LHCN-M2 (cell line): ENCODE data around the gene SH3PXD2A. TPM values are rescaled to one million over a fixed set of nuclear protein-coding genes. Genes with fewer than 3 reads are reported as not detected.

Source experiments
- DNase-seq: peaks from one replicate; pipeline ENCODE4 v3.0.0-alpha.2; 2012; ENCODE audit warnings: low read depth
- polyA plus RNA-seq: library from polyadenylated mRNA; unstranded; fragments of >200 nt; gene quantifications from one replicate; pipeline ENCODE4 v1.2.1, GENCODE V29; 2012; ENCODE audit warnings: missing spikeins
- total RNA-seq: library from RNA; depleted of rRNA; stranded (reverse); fragments of >200 nt; gene quantifications from 2 replicates; pipeline ENCODE4 v1.2.3, GENCODE V29; 2014; rRNA removed

SH3PXD2A gene, protein sequence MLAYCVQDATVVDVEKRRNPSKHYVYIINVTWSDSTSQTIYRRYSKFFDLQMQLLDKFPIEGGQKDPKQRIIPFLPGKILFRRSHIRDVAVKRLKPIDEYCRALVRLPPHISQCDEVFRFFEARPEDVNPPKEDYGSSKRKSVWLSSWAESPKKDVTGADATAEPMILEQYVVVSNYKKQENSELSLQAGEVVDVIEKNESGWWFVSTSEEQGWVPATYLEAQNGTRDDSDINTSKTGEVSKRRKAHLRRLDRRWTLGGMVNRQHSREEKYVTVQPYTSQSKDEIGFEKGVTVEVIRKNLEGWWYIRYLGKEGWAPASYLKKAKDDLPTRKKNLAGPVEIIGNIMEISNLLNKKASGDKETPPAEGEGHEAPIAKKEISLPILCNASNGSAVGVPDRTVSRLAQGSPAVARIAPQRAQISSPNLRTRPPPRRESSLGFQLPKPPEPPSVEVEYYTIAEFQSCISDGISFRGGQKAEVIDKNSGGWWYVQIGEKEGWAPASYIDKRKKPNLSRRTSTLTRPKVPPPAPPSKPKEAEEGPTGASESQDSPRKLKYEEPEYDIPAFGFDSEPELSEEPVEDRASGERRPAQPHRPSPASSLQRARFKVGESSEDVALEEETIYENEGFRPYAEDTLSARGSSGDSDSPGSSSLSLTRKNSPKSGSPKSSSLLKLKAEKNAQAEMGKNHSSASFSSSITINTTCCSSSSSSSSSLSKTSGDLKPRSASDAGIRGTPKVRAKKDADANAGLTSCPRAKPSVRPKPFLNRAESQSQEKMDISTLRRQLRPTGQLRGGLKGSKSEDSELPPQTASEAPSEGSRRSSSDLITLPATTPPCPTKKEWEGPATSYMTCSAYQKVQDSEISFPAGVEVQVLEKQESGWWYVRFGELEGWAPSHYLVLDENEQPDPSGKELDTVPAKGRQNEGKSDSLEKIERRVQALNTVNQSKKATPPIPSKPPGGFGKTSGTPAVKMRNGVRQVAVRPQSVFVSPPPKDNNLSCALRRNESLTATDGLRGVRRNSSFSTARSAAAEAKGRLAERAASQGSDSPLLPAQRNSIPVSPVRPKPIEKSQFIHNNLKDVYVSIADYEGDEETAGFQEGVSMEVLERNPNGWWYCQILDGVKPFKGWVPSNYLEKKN
- 12.8 and 18.4 TPM in 2 replicates for total RNA-seq
- polyA plus RNA-seq = 21.1 TPM

DNA sequence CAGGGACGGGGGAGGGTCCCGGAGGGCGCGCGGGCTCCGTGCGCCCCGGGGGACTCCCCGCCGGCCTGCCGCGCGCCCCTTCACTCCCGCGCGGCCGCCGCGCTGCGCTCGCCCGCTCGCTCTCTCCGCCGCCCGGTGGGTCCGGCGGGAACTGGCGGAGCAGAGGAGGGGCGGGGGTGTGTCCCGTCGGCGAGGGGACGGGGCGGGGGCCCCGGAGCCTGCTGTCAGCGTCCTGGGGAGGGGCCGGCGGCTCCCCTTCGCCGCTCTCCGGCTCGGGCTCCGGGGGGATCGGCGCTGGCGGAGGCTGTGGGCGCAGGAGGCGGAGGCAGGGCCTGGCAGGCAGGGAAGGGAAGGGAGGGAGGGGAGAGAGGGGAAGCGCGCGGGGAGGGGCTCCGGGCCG, at the start of gene SH3PXD2A:
Gene SH3PXD2A, minus strand, starts transcription at position 153 of the 400 bp plus-strand sequence. CDS start 310 bp downstream, outside the sequence.
- no peak for DNase-seq

DNA sequence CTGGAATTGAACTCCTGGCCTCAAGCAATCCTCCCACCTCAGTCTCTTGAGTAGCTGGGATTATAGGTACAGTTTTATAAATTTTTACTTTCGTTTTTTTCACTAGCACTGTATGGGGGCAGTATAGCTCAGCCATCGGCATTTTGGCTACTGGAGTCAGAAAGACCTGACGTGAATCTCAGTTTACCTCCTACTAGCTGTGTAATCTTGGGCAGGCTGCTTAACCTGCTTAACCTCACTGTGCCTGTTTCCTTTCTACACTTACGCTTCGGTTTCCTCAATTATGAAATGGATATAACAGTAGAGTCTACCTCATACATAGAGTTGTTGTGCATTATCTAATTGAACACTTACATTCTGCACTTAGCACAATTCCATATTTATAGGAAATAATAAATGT, 45.9 kb upstream of the SH3PXD2A start:
- DNase-seq = no peak

DNA sequence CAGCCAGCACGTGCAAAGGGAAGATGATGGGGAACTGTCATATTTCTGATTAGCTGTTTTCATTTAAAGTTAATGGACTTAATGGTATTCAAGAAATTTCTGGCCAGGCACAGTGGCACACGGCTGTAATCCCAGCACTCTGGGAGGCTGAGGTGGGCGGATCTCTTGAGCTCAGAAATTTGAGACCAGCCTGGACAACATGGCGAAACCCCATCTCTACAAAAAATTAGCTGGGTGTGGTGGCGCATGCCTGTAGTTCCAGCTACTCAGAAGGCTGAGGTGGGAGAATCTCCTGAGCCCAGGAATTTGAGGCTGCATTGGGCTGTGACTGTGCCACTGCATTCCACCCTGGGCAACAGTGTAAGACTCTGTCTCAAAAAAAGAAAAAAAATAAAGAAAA, 43.9 kb upstream of the SH3PXD2A start:
- DNase-seq = no peak

DNA sequence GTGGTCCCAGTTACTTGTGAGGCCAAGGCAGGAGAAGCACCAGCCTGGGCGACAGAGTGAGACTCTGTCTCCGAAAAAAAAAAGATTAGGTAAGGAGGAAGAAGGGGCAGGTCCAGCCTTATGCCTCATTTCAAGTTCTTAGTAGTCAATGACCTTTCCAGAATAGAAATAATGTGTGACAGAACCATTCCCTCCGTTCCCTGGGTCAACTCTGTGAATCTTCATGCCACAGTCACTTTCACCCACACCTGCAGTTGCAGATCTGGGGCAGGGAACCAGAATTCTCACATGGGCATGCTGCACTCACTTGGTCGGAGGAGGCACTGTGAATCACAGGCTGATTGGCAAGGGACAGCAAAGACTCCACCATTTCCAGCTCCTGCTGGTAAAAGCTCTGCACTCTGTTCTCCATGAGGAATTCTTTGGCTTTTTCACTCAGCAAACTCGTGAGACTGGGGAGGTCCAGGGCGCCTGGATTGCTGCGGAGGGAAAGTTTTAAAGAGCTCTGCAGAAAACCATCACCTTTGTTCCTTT, 41.9 kb upstream of the SH3PXD2A start:
- no peak for DNase-seq

DNA sequence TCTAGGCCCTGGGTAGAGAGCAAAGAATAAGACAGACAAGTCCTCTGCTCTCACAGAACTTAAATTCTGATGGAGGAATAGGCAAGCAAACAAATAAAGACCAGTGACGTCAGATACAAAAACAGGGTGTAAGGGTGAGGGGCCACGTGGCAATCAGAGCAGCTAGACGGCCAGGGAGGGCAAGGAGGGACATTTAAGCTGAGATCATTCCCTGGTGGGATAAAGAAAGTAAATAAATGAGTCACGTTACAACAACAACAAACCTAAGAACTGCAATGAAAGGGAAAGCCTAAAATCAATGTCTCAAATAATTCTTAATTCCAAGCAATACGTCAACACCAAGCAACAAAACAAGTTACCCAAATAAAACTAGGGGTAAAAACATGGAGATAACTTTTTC, 40.8 kb upstream of the SH3PXD2A start:
- peak; percentile 71 for DNase-seq

DNA sequence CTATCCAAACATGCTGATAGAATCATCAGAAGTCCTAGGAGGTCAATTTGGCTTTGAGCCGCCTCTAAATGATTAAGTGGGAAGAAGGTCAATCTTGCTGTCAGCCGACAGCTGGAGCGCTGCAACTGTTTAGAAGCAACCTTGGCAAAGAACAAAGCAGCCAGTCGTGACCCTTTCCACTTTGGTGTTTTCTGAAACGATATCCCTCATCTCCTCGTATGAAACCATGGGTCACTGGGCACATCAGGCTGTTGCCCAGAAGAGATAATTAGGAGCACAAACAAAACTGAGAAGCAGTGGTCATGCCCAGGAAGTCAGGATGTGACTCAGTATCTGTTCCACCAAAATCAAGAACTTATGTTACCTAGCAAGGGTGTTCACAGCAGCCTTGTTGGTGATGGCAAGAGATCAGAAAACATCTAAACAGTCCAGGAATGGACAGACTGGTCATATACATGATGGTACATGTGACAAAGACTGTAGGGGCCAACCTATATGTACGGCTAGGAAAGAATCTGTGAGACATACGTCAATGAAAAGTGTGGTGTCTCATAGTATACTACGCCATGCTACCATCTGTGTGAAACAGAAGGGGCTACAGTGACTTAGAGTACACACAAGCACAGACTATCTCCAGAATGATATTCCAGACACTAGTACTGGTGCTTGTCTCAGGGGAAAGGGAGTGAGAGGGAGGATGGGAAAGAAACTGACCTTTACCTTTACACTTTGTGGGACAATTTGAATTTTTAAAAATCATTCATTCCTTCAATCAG, 40.2 kb upstream of the SH3PXD2A start:
- peak; percentile 97 for DNase-seq

DNA sequence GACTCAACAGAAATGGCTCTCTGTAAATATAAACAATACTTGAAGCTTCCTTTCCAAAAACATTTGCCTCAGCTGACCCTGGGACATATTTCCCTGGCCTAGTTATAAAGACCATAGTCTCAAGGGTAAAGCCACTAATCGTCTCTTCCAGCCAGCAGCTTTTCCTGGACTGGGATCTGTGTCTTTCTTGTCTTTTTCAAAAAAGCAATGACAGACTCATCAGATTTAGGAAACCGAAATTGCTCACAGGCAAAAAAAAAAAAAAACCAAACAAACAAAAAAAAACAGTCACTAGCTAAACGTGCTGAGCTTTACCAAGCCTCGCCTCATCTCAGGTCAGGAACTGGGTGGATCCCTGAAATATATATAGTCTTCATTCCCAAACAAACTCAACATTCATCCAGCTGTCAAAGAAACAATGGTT, 39.1 kb upstream of the SH3PXD2A start:
- DNase-seq = peak; percentile 75

DNA sequence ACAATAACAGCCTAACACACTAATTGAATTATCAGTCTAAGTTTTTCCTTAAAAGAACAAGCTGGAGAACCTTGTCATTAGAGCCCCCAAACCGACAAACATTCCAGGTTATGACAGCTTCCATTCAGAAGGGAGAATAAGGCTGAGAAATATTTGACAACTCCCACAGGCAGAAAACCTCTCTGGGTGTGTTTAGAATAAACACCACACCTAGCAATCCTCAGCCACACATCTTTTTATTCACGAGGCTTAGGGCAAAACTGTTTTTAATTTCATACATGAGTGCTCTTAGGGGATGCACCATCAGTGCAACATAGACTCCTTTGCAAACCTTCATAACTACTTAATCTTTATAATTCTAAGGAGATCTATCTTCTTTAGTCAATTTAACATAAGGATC, 38.4 kb upstream of the SH3PXD2A start:
- no peak for DNase-seq

DNA sequence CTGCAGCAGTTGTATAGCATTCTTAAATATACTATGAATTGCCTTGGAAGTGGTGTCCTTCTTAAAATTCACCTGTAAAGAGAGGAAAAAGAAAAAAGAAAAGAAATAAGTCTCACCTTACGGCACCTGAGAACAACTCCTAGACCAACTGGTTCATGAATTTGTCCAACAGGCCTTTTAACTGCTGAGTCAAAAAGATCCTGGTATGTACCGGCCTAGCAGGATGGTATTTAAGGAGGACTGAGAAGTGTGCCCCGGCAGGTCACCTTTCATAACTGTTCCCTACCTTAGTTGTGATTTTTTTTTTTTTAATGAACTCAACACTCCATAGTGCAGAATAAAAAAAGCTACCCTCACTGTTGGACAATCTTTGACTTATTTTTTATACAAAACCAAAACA, 36.8 kb upstream of the SH3PXD2A start:
- no peak for DNase-seq

DNA sequence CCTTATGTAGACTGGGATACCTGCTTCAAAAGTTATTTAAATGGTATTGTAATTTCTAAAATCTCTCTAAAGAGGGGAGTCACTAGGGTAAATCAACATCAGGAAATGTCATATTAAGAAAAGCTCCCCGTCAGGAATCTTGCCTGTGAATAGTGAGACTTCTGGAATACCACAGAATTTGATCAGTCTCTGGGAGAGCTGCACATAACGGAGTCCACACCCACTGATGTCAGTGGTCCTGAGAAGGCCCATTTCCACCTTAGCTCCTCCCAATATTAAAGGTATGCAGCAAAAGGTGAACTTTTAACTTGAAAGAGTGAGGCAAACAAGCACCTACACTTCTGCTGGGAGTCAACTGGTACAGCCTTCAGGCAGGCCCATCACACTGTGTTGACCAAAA, 35.3 kb upstream of the SH3PXD2A start:
- no peak for DNase-seq

DNA sequence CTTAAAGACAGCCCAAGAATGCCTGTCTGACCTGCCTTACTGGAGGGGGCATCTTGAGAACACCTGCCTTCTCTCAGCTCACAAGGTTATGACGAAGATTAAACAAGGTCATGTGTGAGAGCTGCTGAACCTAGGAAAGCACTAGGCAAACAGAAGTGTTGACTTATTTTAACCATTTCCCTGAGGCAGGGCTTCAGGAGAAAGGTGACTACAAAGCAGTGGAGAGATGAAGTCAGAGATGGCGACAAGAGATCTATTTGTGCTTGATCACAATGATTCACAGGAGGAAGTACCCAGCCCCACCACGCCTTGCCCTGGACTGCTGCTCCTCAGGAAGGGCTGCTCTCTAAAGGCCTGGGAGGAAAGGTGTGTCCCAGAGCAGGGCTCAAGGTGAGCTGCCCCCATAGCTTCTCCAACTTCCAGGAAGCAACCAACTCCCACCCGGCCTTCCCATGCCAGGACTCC, 34.9 kb upstream of the SH3PXD2A start:
- DNase-seq = no peak

DNA sequence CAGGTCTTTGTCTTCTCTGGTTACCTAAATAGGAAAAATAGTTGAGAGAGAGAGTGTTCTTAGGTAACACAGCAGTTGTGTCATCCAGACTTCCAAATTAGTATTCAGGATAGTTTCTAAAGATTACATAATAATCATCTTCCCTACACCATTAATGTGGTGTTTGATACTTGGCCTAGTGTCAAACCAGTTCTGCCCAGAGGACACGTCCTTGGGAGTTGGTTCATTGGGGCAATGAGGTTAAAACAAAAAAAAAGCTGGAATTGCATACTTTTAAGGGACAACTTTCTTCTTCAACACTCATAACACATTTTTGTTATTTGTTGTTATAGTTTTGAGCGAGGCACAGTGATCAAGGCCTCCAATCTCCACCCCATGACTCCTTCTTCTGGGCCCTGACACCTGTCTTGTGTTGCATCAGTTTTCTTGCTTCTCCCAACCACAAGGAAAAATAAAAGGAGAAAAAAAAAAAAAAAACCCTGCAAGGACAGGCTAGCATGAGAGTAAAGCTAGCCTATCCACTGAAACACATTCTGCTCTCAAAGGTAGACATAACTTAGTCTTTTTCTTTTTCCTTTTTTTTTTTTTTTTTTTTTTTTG, 33.8 kb upstream of the SH3PXD2A start:
- peak; percentile 82 for DNase-seq

DNA sequence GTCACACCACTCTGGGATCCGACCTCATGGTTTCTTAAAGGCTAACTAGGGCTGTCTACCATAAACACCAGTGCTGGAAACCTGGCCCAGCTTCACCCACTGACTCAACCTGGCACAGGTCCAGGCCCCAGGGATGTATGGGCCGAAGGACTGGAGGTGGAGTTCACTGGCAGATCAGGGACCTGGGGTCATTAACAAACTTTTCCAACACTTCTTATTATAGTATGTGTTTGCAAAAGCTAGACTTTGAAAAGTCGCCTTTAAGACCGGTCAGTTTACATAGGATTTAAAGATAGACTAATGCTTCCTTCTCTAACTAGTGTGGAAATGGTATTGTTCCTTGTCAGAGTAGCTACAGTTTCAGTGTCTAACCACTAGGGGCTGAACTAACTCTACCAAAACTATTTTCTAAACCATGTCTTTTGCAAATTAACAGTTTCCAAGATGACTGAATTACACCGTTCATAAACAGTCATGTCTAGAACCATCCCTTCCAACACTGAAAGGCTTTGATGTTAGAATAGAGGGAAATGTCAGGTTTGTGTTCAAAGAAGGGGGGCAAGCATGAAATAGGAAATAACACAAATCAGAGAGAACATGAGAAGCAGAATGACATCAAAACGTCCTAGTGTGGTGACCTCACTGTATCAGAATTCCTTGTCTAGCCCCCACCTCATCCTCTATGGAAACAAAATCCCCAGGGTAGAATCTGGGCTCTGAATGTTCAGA, 32.9 kb upstream of the SH3PXD2A start:
- DNase-seq = peak; percentile 73

DNA sequence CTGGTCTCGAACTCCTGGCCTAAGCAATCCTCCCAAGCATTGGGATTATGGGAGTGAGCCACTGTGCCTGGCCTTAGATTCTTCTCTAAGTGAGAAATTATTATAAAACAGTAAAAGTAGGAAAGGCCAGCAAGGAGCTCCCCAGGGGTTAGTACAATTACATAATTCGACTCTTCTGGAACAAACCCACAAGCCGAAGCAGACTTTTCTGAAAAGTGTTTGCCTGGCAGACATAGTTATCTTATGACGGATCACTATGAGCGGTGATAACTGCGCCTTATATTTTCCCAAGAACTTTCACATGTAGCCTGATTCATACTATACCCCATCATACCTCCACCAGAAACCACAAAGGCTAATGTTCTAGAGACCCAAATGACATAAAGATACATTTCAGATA, 30.2 kb upstream of the SH3PXD2A start:
- DNase-seq = peak; percentile 81

DNA sequence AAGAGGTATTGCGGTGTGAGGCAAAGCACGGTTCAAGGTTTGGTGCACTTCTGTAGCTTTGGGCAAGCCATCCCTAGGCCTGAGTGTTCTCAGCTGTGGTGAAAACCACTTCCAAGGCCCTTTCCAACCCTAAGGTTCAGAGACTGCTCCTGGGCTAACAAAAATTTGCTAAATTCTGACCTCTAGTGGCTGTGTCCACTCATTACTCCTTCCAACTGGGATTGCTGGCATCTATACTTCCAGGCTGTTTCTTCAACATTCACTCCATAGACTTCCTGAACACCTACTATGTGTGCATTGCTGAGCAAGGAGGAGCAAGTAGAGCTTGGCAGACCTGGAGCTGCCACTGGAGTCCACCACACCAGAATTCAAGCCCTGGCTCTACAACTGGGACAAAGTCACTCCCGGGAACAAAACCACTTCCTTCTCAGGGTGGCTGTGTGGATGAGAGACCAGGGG, 29.3 kb upstream of the SH3PXD2A start:
- peak; percentile 69 for DNase-seq

DNA sequence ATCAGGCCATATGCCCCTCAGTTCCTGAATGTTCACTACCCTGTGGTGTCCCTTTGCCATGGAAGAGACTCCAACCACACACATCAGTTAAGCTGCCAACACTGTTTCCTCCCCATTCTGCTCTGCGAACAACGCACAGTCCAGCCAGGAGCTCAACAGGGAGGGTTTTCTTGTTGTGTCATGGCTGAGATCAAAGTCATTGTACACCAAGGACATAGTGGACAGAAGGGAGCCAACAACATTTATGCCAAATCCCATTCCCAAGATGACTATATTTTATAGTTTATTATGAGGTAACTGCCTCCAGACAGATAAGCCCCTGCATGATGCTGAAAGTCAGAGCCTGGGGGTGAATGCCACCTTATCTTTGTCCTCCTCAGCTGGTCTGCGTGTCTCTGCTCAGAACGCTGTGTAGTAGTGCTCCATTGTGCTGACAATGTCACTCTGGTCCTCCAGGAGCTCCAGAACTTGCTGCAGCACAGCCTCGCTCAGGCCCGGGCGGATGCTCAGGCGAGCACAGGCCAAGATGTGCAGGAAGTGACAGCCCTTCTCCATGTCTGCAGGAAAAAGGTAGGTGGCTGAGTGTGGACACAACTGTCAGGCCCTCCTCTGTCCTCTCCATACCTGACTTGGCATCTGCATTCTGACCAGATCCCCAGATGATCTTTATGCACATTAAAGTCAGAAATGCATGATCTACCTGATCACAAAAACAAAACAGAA, 27.1 kb upstream of the SH3PXD2A start:
- no peak for DNase-seq

DNA sequence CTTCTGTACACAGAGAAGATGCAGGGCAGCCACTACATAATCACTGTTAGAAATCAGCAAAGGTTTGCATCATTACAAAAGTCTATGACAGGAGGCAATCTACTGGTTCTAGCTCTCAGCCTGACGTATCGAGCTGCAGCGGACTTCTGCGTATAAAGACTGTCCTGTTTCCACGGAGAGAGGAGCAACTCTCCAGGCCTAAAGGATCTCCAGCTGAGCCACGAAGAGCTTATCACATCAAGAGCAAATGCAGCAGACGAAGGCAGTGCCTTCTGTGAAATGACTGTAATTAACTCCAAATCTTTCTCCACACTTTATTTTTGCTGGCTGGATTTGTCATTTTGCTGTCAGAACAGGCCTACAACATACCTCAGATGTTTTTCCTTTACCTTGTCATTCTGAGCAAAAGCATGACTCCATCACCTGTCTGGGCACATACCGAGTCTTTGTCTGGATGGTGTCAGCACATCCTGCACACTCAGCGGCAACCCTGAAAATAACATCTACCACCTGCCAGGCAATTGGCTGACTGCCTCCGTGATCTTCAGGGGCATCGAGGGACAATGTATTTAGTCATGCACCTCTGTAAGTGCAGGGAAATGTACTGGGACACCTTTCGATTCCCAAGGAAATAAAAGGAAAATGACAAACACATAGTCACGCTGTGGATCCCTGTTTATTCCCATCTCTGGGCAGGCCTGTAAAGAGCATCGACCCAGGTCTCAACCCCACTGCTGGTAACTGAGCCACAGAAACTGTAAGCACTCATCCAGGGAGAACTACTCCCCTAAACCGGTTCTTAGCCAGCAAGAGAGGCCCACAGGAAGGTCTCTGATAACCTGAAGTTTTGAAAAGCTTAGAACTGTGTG, 26.3 kb upstream of the SH3PXD2A start:
- DNase-seq = no peak

DNA sequence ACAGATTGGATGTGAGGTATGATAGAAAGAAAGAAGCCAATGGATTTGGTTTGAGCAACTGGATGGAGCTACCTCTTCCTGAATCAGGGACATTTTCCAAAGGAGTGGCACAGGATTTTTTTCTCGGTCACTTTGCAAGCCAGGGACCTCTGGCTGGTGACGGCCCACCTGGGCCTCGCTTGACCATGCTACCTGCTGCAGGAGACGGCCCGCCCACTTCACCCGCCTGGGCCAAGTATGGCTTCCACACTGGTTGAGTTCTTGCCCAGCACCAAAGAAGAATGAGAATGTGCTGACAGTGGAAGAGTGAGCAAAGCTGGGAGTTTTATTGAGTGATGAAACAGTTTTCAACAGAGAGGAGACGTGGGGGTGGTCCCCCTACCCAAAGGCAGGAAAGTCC, 24.5 kb upstream of the SH3PXD2A start:
- DNase-seq = no peak
